ENCODE data around the gene CDCP2.

The CDCP2 gene

DNA sequence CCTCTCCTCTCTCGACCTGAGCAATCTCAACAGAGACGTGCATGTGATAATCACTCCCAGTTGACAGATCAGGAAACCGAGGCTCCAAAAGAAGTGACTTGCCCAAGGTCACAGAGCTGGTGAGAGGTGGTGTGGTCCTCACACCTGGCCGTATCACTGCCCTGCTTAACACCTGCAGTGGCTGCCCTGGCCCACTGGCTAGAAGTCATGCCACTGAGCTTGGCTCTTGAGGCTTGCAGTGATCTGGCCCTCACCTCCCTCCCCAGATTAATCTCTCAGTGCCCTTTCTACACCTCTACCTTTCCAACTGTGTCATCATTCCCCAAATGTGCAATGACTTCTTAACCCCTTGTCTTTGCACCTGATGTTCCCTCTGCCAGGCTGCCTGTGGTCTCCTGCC, 38.8 kb downstream of the CDCP2 start:
- WGBS, 2 experiments (ENCODE audit: insufficient coverage in 2 of 2) = 87 to 90% methylated on average over 4 of the region's 4 CpGs
- H3K9me3 ChIP-seq (ENCODE audit: control insufficient read depth, low read length) = no peaks in the 10 kb centered on the region
- no peaks in the 10 kb centered on the region for H3K36me3 ChIP-seq (ENCODE audit: control insufficient read depth, insufficient read depth, low read length)
- H3K27ac ChIP-seq (ENCODE audit: low read depth, low read length, severe bottlenecking) = no peak overlapping the region
- peaks cover 9% of the 10 kb centered on the region for H3K4me1 ChIP-seq (ENCODE audit: control insufficient read depth, insufficient read depth, low read length, poor library complexity, severe bottlenecking)
- no peak overlapping the region for H3K4me3 ChIP-seq (ENCODE audit: extremely low read depth, insufficient read depth, low read length, poor library complexity, severe bottlenecking)

DNA sequence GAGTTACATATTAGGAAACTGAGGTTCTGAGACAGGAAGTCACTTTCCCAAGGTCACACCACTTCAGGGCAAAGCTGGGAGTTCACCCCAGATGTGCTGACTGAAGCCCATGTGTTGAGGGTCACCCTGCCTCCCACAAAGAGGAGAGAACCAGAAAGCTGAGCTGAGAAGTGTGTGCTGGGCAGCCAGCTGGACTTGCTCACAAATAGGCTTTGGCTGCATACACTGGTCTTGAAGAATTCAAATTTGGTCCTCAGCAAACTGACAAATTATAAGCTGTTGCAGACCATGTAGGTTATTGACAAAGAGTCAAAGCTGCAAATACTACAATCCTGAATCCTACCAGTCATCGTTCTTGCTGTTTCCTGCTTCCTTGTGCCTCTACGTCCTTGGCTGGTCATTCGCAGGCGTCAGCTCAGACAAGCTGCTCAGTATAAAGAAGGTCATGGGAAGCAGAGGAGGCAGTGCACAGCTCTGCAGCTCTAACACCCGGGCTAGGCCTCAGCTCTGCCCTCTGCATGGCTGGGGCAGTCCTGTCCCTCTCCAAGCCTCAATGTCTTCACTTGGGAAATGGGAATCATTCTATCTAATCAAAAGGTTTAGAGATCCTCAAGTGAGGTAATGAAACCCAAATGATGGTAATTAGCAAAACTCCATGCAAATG, 40.0 kb downstream of the CDCP2 start:
- H3K36me3 ChIP-seq (ENCODE audit: control insufficient read depth, insufficient read depth, low read length) = no peaks in the 10 kb centered on the region
- WGBS, 2 experiments (ENCODE audit: insufficient coverage in 2 of 2) = 89 to 98% methylated on average over 4 to 5 of the region's 5 CpGs

DNA sequence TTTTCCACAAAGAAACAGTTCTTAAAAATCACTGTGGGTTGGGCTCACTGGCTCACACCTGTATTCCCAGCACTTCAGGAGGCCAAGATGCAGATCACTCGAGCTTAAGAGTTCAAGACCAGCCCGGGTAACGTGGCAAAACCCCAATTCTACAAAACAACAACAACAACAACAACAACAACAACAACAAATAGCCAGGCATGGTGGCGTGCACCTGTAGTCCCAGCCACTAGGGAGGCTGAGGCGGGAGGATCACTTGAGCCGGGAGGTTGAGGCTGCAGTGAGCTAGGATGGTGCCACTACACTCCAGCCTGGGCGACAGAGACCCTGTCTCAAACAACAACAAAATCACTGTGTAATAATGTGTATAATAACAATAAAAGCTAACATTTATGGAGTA, 40.8 kb downstream of the CDCP2 start:
- Histone ChIP-seq H3K36me3 (ENCODE audit: control insufficient read depth, insufficient read depth, low read length) (no peaks in the 10 kb centered on the region), H3K27ac (ENCODE audit: low read depth, low read length, severe bottlenecking) (no peak overlapping the region), H3K9me3 (ENCODE audit: control insufficient read depth, low read length) (no peaks in the 10 kb centered on the region), H3K4me1 (ENCODE audit: control insufficient read depth, insufficient read depth, low read length, poor library complexity, severe bottlenecking) (no peaks in the 10 kb centered on the region), H3K4me3 (ENCODE audit: extremely low read depth, insufficient read depth, low read length, poor library complexity, severe bottlenecking) (no peak overlapping the region)
- WGBS, 2 experiments (ENCODE audit: insufficient coverage in 2 of 2) = 71 to 74% methylated on average over 1 to 2 of the region's 7 CpGs

More for the DNA sequence above, 40.0 kb downstream of the CDCP2 start:
- Histone ChIP-seq H3K4me1 (ENCODE audit: control insufficient read depth, insufficient read depth, low read length, poor library complexity, severe bottlenecking) (no peaks in the 10 kb centered on the region), H3K27ac (ENCODE audit: low read depth, low read length, severe bottlenecking) (no peak overlapping the region), H3K9me3 (ENCODE audit: control insufficient read depth, low read length) (no peaks in the 10 kb centered on the region), H3K4me3 (ENCODE audit: extremely low read depth, insufficient read depth, low read length, poor library complexity, severe bottlenecking) (no peak overlapping the region)

DNA sequence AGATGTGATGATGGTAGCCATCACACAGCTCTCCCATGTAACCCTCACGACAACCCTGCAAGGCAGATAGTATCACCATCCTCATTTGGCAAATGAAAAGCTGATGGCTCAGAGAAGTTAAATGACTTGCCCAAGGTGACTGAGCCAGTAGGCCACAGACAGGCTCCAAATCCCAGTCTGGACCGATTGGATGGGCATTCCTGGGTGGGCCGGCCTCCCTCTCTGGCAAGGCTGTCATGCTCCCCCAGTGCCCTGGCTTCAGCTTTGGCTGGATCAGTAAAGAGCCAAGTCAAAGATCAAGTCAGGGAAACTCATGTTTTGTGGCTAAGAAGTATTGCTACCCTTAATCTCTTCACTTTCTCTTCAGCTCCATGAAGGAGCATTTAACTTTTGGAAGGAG, 41.2 kb downstream of the CDCP2 start:
- Histone ChIP-seq H3K27ac (ENCODE audit: low read depth, low read length, severe bottlenecking) (no peak overlapping the region), H3K9me3 (ENCODE audit: control insufficient read depth, low read length) (no peaks in the 10 kb centered on the region), H3K4me1 (ENCODE audit: control insufficient read depth, insufficient read depth, low read length, poor library complexity, severe bottlenecking) (no peaks in the 10 kb centered on the region), H3K36me3 (ENCODE audit: control insufficient read depth, insufficient read depth, low read length) (no peaks in the 10 kb centered on the region), H3K4me3 (ENCODE audit: extremely low read depth, insufficient read depth, low read length, poor library complexity, severe bottlenecking) (no peak overlapping the region)
- 95 to 100% methylated on average over 2 of the region's 3 CpGs for whole genome bisulfite sequencing, 2 experiments (ENCODE audit: insufficient coverage in 2 of 2)

DNA sequence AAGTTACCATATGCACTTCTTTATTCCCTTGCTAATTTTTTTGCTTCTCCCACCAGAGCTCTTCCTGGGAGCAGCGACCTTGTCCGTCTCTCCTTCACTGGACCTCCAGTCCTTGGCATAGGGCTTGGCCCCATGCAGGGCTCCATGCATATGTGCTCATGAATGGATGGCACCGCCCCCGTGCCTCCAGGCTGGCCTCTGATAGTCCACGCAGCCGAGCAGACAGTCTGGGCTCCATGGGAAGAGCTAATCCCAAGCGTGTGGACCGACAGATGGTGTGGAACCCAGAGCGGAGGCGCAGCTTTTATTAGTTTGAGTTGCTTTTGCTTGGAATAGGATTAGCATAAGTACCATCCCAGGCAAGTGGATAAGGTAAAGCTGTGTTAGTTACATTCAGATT, 41.8 kb downstream of the CDCP2 start:
- no peak overlapping the region for H3K4me3 ChIP-seq (ENCODE audit: extremely low read depth, insufficient read depth, low read length, poor library complexity, severe bottlenecking)
- no peaks in the 10 kb centered on the region for H3K9me3 ChIP-seq (ENCODE audit: control insufficient read depth, low read length)
- WGBS, 2 experiments (ENCODE audit: insufficient coverage in 2 of 2) = 90% methylated on average over 9 to 10 of the region's 10 CpGs
- H3K36me3 ChIP-seq (ENCODE audit: control insufficient read depth, insufficient read depth, low read length) = no peaks in the 10 kb centered on the region
- H3K4me1 ChIP-seq (ENCODE audit: control insufficient read depth, insufficient read depth, low read length, poor library complexity, severe bottlenecking) = no peaks in the 10 kb centered on the region
- H3K27ac ChIP-seq (ENCODE audit: low read depth, low read length, severe bottlenecking) = no peak overlapping the region

DNA sequence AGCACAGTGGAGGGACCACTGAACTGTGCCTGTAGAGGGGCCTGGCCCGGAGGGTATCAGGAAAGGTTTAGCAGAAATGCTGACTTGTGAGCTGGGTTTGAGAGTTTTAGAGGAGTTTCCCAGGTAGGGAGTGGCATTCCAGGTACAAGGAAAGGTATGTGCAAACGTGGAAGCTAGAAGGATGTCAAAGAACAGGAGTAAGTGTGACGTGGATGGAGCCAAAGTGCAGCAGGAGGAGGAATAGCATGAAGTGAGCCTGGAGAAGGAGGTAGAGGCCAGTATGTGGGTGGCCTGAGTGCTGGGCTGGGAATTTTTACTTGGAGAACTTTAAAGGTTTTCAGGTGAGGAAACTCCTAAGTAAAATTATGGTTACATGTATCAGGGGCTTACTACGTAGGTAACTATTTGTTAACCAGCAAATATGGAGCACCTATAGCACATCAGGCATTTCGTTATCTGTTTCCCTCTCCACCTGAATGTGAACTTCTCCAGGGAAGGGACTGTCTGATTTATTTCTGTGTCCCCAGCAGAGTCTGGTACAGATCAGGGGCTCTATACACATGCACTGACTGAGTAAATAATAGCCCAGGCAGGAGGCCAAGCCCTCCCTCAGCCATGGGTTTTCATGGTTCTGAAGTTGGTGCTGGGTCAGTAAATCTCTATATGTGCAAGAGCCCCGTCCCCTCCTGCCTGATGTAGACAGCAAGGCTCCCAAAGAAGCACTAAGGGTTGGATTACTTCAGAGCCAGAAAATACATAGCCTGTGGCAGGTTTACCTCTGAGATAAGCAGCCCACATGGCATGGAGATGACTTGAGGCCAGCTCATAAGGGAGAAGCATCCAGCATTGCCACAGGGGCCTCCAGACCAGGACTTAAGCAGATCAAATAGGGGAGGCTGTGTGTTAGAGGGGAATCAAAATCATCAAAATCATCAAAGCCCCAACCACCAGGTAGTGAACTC, 43.4 kb downstream of the CDCP2 start:
- Histone ChIP-seq H3K27ac (ENCODE audit: low read depth, low read length, severe bottlenecking) (no peak overlapping the region), H3K4me1 (ENCODE audit: control insufficient read depth, insufficient read depth, low read length, poor library complexity, severe bottlenecking) (peaks cover 5% of the 10 kb centered on the region), H3K36me3 (ENCODE audit: control insufficient read depth, insufficient read depth, low read length) (no peaks in the 10 kb centered on the region), H3K9me3 (ENCODE audit: control insufficient read depth, low read length) (no peaks in the 10 kb centered on the region), H3K4me3 (ENCODE audit: extremely low read depth, insufficient read depth, low read length, poor library complexity, severe bottlenecking) (no peak overlapping the region)
- 88 to 93% methylated on average over 4 to 5 of the region's 6 CpGs for WGBS, 2 experiments (ENCODE audit: insufficient coverage in 2 of 2)

DNA sequence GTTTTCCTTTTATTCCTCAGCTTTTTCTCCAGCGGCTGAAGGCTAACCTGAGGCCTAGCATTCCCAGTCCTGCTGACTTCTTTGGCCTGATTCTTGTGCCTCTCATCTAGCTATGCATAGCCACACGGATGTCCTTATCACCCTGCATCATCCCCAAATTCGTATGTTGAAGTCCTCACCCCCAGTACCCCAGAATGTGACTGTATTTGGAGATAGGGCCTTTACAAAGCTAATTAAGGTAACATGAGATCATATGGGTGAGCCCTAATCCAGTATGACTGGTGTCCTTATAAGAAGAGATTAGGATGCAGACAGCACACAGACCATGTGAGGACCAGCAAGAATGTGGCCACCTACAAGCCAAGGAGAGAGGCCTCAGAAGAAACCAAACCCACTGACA, 44.6 kb downstream of the CDCP2 start:
- no peak overlapping the region for H3K27ac ChIP-seq (ENCODE audit: low read depth, low read length, severe bottlenecking)
- H3K36me3 ChIP-seq (ENCODE audit: control insufficient read depth, insufficient read depth, low read length) = no peaks in the 10 kb centered on the region
- H3K9me3 ChIP-seq (ENCODE audit: control insufficient read depth, low read length) = no peaks in the 10 kb centered on the region
- peaks cover 5% of the 10 kb centered on the region for H3K4me1 ChIP-seq (ENCODE audit: control insufficient read depth, insufficient read depth, low read length, poor library complexity, severe bottlenecking)
- 80 to 100% methylated on average over 1 to 2 of the region's 3 CpGs for WGBS, 2 experiments (ENCODE audit: insufficient coverage in 2 of 2)
- no peak overlapping the region for H3K4me3 ChIP-seq (ENCODE audit: extremely low read depth, insufficient read depth, low read length, poor library complexity, severe bottlenecking)

DNA sequence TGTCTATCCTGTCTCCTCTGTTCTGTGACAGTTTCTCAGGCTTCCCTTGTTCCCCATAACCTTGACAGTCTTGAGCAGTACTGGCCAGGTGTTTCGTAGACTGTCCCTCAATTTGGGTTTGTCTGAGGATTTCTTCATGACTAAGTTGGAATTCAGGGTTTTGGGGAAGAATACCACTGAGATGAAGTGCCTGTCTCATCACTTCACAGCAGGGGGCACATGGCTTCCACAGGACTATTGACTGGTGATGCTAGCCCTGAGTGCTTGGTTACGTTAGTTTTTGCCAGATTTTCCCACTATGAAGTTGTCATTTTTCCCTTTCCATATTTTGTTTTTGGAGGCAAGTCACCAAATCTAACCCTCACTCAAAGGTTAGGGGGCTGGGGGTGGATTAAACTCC, 45.7 kb downstream of the CDCP2 start:
- WGBS, 2 experiments (ENCODE audit: insufficient coverage in 2 of 2) = 94 to 100% methylated on average over 1 to 2 of the region's 2 CpGs
- Histone ChIP-seq H3K9me3 (ENCODE audit: control insufficient read depth, low read length) (no peaks in the 10 kb centered on the region), H3K36me3 (ENCODE audit: control insufficient read depth, insufficient read depth, low read length) (no peaks in the 10 kb centered on the region), H3K4me1 (ENCODE audit: control insufficient read depth, insufficient read depth, low read length, poor library complexity, severe bottlenecking) (peaks cover 5% of the 10 kb centered on the region), H3K27ac (ENCODE audit: low read depth, low read length, severe bottlenecking) (no peak overlapping the region), H3K4me3 (ENCODE audit: extremely low read depth, insufficient read depth, low read length, poor library complexity, severe bottlenecking) (no peak overlapping the region)

DNA sequence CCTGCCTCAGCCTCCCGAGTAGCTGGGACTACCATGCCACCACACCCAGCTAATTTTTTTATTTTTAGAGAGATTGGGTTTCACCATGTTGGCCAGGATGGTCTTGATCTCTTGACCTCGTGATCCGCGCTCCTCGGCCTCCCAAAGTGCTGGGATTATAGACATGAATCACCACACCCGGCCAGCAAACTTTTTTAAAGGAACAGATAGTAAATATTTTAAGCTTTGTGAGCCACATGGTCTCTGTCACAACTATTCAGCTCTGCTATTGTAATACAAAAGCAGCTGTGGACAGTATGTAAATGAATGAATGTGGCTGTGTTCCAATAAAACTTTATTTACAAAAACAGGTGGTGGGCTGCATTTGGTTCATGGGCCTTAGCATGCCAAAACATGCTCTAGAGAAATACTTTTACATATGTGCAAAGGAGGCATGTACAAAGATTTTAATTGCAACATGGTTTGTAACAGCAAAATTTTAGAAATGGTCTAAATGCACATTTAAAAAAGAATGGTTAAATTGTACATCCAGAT, 47.0 kb downstream of the CDCP2 start:
- peaks cover 5% of the 10 kb centered on the region for H3K4me1 ChIP-seq (ENCODE audit: control insufficient read depth, insufficient read depth, low read length, poor library complexity, severe bottlenecking)
- no peak overlapping the region for H3K27ac ChIP-seq (ENCODE audit: low read depth, low read length, severe bottlenecking)
- 80 to 94% methylated on average over 1 to 5 of the region's 6 CpGs for WGBS, 2 experiments (ENCODE audit: insufficient coverage in 2 of 2)
- H3K9me3 ChIP-seq (ENCODE audit: control insufficient read depth, low read length) = no peaks in the 10 kb centered on the region
- no peak overlapping the region for H3K4me3 ChIP-seq (ENCODE audit: extremely low read depth, insufficient read depth, low read length, poor library complexity, severe bottlenecking)
- H3K36me3 ChIP-seq (ENCODE audit: control insufficient read depth, insufficient read depth, low read length) = no peaks in the 10 kb centered on the region

DNA sequence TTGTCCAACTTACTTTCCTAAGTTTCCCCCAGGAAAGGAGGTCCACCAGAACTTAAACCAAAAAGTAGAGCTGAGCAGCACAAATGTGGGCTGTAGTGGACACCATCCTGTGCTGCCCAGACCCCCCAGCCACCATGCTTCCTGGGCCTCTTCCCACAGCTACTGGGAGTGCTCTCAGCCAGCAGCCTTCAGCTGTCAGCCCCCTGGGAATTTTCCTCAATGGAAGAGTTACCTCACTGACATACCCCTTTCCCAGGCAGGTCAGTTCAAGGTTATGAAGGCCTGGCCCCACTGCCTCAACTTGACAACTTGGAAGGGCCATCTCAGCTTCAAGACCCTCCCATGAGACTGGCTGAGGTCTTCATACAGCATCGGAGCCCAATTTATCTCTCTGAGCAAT, 47.7 kb downstream of the CDCP2 start:
- Histone ChIP-seq H3K27ac (ENCODE audit: low read depth, low read length, severe bottlenecking) (no peak overlapping the region), H3K9me3 (ENCODE audit: control insufficient read depth, low read length) (no peaks in the 10 kb centered on the region), H3K4me1 (ENCODE audit: control insufficient read depth, insufficient read depth, low read length, poor library complexity, severe bottlenecking) (peaks cover 5% of the 10 kb centered on the region), H3K4me3 (ENCODE audit: extremely low read depth, insufficient read depth, low read length, poor library complexity, severe bottlenecking) (no peak overlapping the region), H3K36me3 (ENCODE audit: control insufficient read depth, insufficient read depth, low read length) (no peaks in the 10 kb centered on the region)
- WGBS, 2 experiments (ENCODE audit: insufficient coverage in 2 of 2) = 67 to 86% methylated on average over 1 of the region's 1 CpG
